GM04503 (cell line): Measurements from ENCODE around the gene GNA12.
A peak's percentile ranks its signal among the peaks of the same experiment; 100 is the strongest.

Source experiments
- DNase-seq: peaks from one replicate; pipeline ENCODE4 v3.0.0-alpha.2; 2012; ENCODE audit warnings: low read depth

Gene GNA12

DNA sequence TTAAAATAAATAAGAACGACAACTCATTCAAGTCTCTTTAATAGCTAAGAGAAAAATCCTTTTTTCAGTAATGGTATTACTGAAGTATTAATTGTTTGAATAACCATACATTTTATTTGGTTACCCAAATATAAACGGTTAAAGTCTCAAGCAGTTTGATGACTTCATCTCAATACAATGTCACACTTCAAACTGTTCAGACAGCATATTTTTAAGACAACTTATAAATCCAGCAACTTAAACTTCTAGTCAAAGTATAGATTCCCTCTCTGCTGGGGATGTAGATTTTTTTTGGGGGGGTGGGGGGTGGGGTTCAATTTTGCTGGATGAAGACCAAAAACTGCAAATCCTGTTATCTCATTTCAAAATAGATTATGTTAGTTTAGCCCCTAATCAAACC is 42.0 kb downstream of the GNA12 start:
- no peak for DNase-seq

- no peak for DNase-seq
Observed at GRCh38 chr7:2800931-2801688, 43.0 kb downstream of the GNA12 start.

GRCh38 chr7:2800220-2800930 is 43.7 kb downstream of the GNA12 start:
- DNase-seq = no peak

DNA sequence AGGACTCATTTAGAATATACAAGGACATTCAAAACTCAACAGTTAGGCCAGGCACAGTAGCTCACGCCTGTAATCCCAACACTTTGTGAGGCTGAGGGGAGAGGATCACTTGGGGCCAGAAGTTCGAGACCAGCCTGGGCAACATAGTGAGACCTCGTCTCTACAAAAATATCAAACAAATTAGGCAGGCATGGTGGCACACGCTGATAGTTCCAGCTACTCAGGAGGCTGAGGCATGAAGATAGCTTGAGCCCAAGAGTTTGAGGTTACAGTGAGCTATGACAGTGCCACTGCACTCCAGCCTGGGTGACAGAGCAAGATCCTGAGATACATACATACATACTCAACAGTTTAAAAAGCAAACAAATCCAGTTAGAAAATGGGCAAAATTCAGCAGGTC is 44.9 kb downstream of the GNA12 start:
- DNase-seq = no peak

DNA sequence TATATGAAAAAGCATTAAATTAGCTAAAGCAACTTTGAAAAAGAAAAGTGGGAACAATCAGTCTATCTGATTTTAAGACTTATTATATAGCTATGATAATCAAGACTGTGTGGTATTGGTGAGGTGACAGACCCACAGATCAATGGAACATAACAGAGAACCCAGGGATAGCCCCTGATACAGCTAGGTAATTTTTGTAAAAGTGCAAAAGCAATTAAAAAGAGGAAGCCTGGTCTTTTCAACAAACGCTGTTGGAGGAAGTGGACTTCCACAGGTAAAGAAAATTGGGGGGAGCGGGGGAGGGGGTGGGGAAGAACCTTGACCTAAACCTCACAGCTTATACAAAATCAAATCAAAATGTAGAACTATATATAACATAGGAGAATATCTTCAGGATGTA is 45.4 kb downstream of the GNA12 start:
- no peak for DNase-seq

- DNase-seq = peak; percentile 20
Observed at GRCh38 chr7:2796358-2797352, 47.5 kb downstream of the GNA12 start.

- DNase-seq = no peak
Observed at GRCh38 chr7:2795906-2796305, 48.2 kb downstream of the GNA12 start.

GRCh38 chr7:2794836-2795636 is 49.1 kb downstream of the GNA12 start:
- no peak for DNase-seq

DNA sequence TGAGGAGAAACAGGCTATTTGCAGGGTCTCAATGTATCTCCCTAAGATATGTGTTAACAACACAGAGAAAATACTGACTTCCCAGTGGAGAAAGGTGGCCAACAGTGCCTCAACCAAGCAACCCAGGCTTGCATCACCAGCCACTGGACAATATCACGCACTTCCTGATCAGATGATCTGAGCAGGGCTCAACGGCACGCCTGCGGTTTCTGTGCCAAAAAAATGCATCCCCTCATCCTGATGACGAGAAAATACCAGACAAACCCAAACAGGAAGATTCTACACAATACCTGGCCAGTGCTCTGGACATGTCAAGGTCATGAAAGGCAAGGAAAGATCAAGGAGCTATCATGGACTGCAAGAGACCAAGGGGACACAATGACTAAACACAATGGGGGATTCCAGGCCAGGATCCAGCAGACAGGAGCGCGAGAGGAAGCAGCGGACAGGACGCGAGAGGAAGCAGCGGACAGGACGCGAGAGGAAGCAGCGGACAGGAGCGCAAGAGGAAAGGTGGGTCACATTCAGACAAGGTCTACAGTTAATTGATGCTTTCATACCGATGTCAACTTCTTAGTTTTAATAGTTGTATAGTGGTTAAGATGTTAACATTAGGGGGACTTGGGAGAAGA is 51.1 kb downstream of the GNA12 start:
- no peak for DNase-seq

DNA sequence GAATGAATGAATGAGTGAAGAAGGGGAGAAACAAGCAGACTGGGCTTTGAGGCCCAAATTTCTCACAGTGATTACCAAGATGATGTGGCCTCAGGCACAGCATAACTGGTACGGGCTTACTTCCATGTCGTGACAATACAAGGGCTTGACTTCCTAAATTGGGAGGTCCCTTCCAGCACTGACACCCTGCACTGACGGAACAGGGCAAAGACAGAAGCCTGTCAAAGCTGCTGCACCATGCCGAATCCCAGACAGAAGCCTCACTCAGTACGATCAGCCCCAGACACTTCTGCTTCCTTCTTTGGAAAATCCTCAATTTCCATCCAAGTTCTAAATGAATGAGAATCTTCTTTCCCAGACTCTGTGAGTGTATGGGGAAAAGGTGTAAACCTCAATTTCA is 51.9 kb downstream of the GNA12 start:
- no peak for DNase-seq

GRCh38 chr7:2791390-2791789 is 52.7 kb downstream of the GNA12 start:
- no peak for DNase-seq

DNA sequence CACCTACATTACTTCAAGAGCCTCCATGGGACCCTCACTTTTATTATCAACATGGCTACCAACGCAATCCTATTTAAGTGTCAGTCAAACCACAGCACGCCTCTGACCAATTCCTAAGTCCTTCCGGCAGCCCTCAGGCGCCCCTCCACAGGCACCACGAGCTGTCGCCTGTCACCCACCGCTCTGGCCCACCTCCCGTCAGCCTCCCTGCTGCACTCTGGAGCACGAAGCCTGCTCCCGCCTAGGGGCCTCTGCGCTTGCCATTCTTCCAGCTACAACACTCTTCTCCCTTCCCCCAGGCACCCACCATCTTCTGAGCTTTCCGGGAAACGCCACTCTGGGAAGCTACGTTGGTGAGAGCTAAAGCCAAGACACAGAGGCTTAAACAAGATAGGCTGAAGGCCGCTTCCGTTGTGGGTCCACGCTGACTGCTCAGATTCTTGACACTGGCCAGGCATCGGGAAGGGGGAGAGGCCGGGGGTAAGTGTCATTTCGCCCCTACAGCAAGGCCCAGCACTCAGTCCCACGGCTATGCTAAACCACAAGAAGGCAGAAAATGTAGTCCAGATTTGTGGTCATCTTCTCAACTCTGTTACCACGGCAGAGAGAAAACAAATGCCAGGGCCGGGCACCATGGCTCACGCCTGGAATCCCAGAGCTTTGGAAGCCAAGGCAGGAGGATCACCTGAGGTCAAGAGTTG is 56.7 kb downstream of the GNA12 start:
- DNase-seq = no peak

GRCh38 chr7:2786607-2787116 is 57.4 kb downstream of the GNA12 start:
- DNase-seq = no peak

- DNase-seq = no peak
Observed at GRCh38 chr7:2785071-2785500, 59.0 kb downstream of the GNA12 start.

- DNase-seq = no peak
Observed at GRCh38 chr7:2782565-2782964, 61.5 kb downstream of the GNA12 start.

GRCh38 chr7:2782121-2782520 is 62.0 kb downstream of the GNA12 start:
- no peak for DNase-seq

GRCh38 chr7:2781636-2782035 is 62.5 kb downstream of the GNA12 start:
- no peak for DNase-seq

GRCh38 chr7:2779051-2779450 is 65.1 kb downstream of the GNA12 start:
- DNase-seq = no peak

- no peak for DNase-seq
Observed at GRCh38 chr7:2777898-2778535, 66.1 kb downstream of the GNA12 start.

DNA sequence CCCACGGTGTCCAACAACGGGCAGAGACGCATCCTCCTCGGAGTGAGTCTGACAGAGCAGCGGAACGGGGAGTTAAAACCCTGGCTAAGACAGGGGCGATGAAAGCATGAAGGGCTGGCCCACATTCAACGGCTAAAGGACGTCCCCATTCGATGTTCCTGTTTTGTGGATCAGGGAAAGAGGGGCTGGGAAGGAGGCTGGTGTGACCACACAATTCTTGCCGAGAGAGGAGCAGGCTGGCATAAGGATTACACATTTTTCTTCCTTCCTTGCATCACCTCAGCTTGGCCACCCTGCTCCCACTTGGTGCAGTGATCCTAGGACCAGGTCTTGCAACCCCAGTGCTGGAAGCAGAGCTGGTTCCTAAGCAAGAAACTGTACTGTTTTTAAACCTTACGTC is 67.7 kb downstream of the GNA12 start:
- DNase-seq = no peak
